Ascending aorta (tissue), 2 donors: ENCODE measurements around the gene DNAH14. TPM values are rescaled to one million over a fixed set of nuclear protein-coding genes. Genes with fewer than 3 reads are reported as not detected.

Source experiments
- DNase-seq, 2 donors: peaks; one replicate each; pipeline ENCODE4 v3.0.0-alpha.2; 2019; ENCODE audit warnings: low spot score in 2 of 2
- H3K27ac ChIP-seq, 2 donors: fragments of 200-600 bp; sonication (generic); one replicate each; pipeline ENCODE4 v1.5.1; 2016 to 2017; ENCODE audit warnings: mild to moderate bottlenecking in 1 of 2
- H3K27me3 ChIP-seq: fragments of 200-600 bp; sonication (generic); one replicate; pipeline ENCODE4 v1.5.1; 2017
- H3K36me3 ChIP-seq, 2 donors: fragments of 200-600 bp; sonication (generic); one replicate each; pipeline ENCODE4 v1.5.1; 2016
- H3K4me1 ChIP-seq, 2 donors: fragments of 200-600 bp; sonication (generic); one replicate each; pipeline ENCODE4 v1.5.1; 2016 to 2017; ENCODE audit warnings: mild to moderate bottlenecking in 1 of 2
- H3K4me3 ChIP-seq, 2 donors: fragments of 200-600 bp; sonication (generic); one replicate each; pipeline ENCODE4 v1.5.1; 2016 to 2017; ENCODE audit warnings: mild to moderate bottlenecking in 1 of 2
- H3K9me3 ChIP-seq, 2 donors: fragments of 200-600 bp; sonication (generic); one replicate each; pipeline ENCODE4 v1.5.1; 2016
- intact Hi-C: fragments of 100-400 bp; cut with DNase I; formaldehyde crosslinking; loops from one replicate; pipeline ENCODE4 v1.15.1; 2023
- total RNA-seq: library from RNA; depleted of rRNA; stranded (reverse); fragments of >200 nt; gene quantifications from one replicate; pipeline ENCODE4 v1.1.0, GENCODE V29; 2016
- TF ChIP-seq, protein P1 (sequence below), 3 experiments: fragments of 200-600 bp in 2 of 3; fragments of 450-650 bp in 1 of 3; sonication (generic) in 2 of 3; IDR thresholded peaks; one replicate each; pipeline ENCODE4 v1.5.1; 2016 to 2019; ENCODE audit warnings: antibody characterized with exemption in 3 of 3, mild to moderate bottlenecking in 1 of 3, moderate library complexity in 1 of 3

Gene DNAH14
- total RNA-seq, 1 donor from 2014 or later = 1.4 TPM

DNA sequence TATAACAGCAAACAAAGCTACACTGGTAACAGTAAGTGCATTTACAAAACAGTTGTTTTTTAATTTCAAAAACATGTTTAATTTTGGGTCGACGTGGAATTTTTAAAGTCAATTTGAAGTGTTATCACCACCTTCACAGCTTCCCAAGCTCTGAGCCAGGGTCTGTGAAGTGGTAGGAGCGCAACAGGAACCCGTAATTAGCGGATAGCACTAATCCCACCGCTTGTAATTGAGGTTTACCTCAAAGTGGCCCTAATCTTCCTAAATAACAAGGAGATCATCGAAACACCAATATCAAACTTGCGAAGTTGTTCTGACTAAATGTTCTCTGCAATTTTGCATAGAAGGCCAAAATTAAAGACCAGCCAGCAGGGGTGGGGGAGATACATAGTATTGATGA lies 479.6 kb downstream of the DNAH14 start:
- Histone ChIP-seq H3K27ac (no peak overlapping the region), H3K4me3 (no peak overlapping the region), H3K9me3 (no peaks in the 10 kb centered on the region), H3K27me3 (no peaks in the 10 kb centered on the region), H3K4me1 (no peaks in the 10 kb centered on the region), H3K36me3 (peaks cover 27 to 50% of the 10 kb centered on the region in 2 donors)
- intact Hi-C loops = no loop called here
- DNase-seq = no peak
- TF ChIP-seq, protein P1, sequence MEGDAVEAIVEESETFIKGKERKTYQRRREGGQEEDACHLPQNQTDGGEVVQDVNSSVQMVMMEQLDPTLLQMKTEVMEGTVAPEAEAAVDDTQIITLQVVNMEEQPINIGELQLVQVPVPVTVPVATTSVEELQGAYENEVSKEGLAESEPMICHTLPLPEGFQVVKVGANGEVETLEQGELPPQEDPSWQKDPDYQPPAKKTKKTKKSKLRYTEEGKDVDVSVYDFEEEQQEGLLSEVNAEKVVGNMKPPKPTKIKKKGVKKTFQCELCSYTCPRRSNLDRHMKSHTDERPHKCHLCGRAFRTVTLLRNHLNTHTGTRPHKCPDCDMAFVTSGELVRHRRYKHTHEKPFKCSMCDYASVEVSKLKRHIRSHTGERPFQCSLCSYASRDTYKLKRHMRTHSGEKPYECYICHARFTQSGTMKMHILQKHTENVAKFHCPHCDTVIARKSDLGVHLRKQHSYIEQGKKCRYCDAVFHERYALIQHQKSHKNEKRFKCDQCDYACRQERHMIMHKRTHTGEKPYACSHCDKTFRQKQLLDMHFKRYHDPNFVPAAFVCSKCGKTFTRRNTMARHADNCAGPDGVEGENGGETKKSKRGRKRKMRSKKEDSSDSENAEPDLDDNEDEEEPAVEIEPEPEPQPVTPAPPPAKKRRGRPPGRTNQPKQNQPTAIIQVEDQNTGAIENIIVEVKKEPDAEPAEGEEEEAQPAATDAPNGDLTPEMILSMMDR (IDR thresholded peaks at IDR 0.05) = no peak

DNA sequence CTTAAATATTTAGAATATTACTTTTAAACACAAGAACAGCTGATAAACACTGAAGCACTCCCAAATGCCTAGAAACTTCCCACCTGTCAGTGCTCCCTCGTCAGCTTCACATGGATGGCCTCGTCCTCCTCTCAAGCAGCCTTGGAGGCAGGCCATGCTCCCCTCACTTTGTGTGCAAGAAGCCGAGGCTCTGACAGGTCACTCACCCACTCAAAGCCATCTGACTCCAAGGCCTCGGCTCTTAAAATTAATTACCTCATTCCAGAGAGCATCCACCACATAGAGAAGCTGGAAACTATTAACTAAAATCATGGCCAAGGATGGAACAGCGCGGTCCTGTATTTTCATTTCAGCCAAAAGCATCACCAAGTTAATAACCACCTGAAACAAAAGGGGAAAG lies 480.6 kb downstream of the DNAH14 start:
- TF ChIP-seq, protein P1 (IDR thresholded peaks at IDR 0.05) = no peak
- H3K27ac ChIP-seq = no peak overlapping the region
- DNase-seq = no peak

DNA sequence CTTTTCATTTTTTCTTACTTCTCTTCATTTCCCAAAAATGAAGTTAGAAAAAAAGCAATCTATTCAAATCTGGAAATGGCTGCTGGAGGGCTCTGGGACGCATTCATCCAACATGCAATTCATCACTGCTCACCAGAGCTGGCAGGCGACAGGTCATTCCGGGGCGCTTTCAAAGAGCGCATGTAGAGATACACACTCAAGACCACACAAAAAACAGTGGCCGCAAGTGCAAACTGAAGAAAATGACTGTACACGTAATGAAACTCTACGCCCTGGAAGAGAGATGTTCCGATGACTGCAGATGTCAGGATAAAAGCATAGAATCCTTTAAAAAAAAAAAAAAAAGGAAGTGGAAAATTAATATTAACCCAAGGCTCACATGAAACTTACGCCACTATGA lies 482.8 kb downstream of the DNAH14 start:
- intact Hi-C loops = no loop called here
- DNase-seq = no peak
- TF ChIP-seq, protein P1 (IDR thresholded peaks at IDR 0.05) = no peak
- Histone ChIP-seq H3K9me3 (no peaks in the 10 kb centered on the region), H3K27ac (no peak overlapping the region), H3K4me1 (no peaks in the 10 kb centered on the region), H3K4me3 (no peak overlapping the region), H3K27me3 (no peaks in the 10 kb centered on the region), H3K36me3 (peaks cover 32 to 67% of the 10 kb centered on the region in 2 donors)

More for the DNA sequence above, 480.6 kb downstream of the DNAH14 start:
- Histone ChIP-seq H3K9me3 (no peaks in the 10 kb centered on the region), H3K4me1 (no peaks in the 10 kb centered on the region), H3K27me3 (no peaks in the 10 kb centered on the region), H3K4me3 (no peak overlapping the region), H3K36me3 (peaks cover 32 to 55% of the 10 kb centered on the region in 2 donors)
- intact Hi-C loops = no loop called here

DNA sequence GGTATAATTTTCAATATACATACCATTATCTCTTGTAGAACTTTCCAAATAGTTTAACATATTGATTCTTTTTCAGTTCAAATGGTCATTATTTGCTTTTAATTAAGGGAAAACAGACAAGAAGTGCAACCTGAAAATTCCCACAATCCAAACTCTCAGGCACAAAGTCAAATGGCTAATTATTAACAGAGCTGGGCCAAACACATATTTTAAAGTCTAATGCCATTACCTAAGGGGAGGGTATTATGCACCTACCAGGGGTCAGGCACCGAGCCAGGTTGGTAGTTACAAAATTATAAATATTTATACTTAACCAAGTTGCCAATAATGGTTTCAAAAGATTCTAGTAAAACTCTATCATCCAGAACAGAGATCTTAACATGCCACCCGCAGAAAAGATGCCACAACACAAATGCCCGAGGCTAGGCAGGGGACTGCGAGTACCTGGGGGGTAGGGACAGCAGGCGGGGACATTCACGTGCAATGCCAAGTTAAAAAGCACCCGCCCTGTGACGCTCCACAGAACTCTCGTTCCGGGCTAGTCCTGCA lies 483.4 kb downstream of the DNAH14 start:
- no peak overlapping the region for H3K4me3 ChIP-seq
- H3K27ac ChIP-seq = no peak overlapping the region
- intact Hi-C loops = no loop called here
- DNase-seq = no peak
- H3K27me3 ChIP-seq = no peaks in the 10 kb centered on the region
- H3K4me1 ChIP-seq = no peaks in the 10 kb centered on the region
- no peaks in the 10 kb centered on the region for H3K9me3 ChIP-seq
- TF ChIP-seq, protein P1 (IDR thresholded peaks at IDR 0.05) = no peak
- peaks cover 37 to 70% of the 10 kb centered on the region in 2 donors for H3K36me3 ChIP-seq

DNA sequence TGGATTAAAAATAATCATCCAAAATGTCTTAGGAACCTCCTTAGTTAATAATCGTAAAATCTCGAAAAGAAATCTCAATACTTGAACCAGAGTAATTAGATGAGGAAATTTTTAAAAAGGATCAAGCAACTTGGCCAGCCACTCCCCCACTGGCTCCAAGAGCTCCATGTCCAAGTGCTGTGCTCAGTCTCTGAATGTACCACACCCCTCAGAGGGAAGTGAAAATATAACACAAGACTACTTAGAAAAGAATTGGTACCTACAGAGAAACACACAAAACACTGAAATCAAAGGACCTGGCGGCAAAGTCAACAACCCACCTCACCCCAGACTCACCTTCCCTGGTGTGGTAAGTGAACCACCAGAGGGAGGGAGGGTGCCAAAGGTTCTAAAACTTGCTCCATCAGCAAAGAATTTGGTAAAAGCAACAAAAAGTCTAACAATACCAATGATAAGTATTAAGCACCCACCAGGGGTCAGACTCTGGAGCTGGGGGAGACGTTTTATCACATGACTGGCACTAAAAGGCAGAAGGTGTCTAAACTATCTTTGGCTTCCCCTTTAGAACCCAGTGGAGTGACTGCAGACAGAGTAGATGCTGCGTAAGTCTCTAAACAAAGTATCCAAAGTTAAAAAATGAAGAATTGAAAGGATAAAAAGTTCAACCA lies 484.4 kb downstream of the DNAH14 start:
- H3K36me3 ChIP-seq = peaks cover 44 to 78% of the 10 kb centered on the region in 2 donors

More for the DNA sequence above, 484.4 kb downstream of the DNAH14 start:
- DNase-seq = no peak
- no peaks in the 10 kb centered on the region for H3K27me3 ChIP-seq
- TF ChIP-seq, protein P1 (IDR thresholded peaks at IDR 0.05) = no peak
- H3K4me1 ChIP-seq = no peaks in the 10 kb centered on the region
- H3K27ac ChIP-seq = no peak overlapping the region
- intact Hi-C loops = no loop called here
- H3K9me3 ChIP-seq = no peaks in the 10 kb centered on the region
- H3K4me3 ChIP-seq = no peak overlapping the region
